SK-N-SH (cell line): ENCODE results near the gene CENPX. TPM values are rescaled to one million over a fixed set of nuclear protein-coding genes. Genes with fewer than 3 reads are reported as not detected.

Source experiments
- CTCF ChIA-PET: fragments of 300-600, 350-600 bp; formaldehyde crosslinking; extraction: SDS; loops from one replicate; lab custom pipeline; 2021; lab: Yijun Ruan, JAX
- POLR2A ChIA-PET: fragments of 350-600 bp; sonication (Branson Sonifier 250); formaldehyde crosslinking; extraction: SDS; loops from one replicate; lab custom pipeline; 2020; ENCODE audit warnings: antibody characterized with exemption, inconsistent platforms; lab: Yijun Ruan, JAX
- DNase-seq: peaks from one replicate; pipeline ENCODE4 v3.0.0; 2012
- H2AFZ ChIP-seq: fragments of 200-600 bp; sonication (generic); 2 replicates; pipeline ENCODE4 v1.8.1; 2016; ENCODE audit warnings: antibody characterized with exemption, mild to moderate bottlenecking, low read depth
- H3F3A ChIP-seq: fragments of 200-600 bp; sonication (generic); replicated peaks from 2 replicates; pipeline ENCODE3; 2016; ENCODE audit warnings: antibody characterized with exemption, mild to moderate bottlenecking; ENCODE audit not compliant: insufficient read depth
- H3K27ac ChIP-seq, 2 experiments: fragments of 200-500 bp in 1 of 2; fragments of 200-600 bp in 1 of 2; sonication (Bioruptor generic) in 1 of 2; sonication (generic), shearing (Covaris generic) in 1 of 2; 2 replicates each; pipeline versions ENCODE4 v1.5.1 to v1.6.1; 2014 to 2016; ENCODE audit warnings: low read depth in 2 of 2, inconsistent platforms in 1 of 2, low read length in 1 of 2, mild to moderate bottlenecking in 1 of 2, mixed read lengths in 1 of 2
- H3K27me3 ChIP-seq: fragments of 200-600 bp; sonication (generic), shearing (Covaris generic); 2 replicates; pipeline ENCODE4 v1.6.1; 2016; ENCODE audit warnings: mixed run types; ENCODE audit not compliant: insufficient read depth
- H3K36me3 ChIP-seq, 2 experiments: fragments of 200-500 bp in 1 of 2; fragments of 200-600 bp in 1 of 2; sonication (Bioruptor generic) in 1 of 2; sonication (generic) in 1 of 2; replicated peaks in 1 of 2; 2 replicates each; pipeline versions ENCODE3 to v1.5.1; 2014 to 2016; ENCODE audit warnings: low read length in 1 of 2, mild to moderate bottlenecking in 1 of 2; ENCODE audit not compliant: insufficient read depth in 2 of 2, control insufficient read depth in 1 of 2
- H3K4me1 ChIP-seq, 2 experiments: fragments of 200-500 bp in 1 of 2; fragments of 200-600 bp in 1 of 2; sonication (Bioruptor generic) in 1 of 2; sonication (generic), shearing (Covaris generic) in 1 of 2; 2 replicates each; pipeline versions ENCODE4 v1.5.1 to v1.6.1; 2014 to 2016; ENCODE audit warnings: low read depth in 1 of 2, low read length in 1 of 2, mixed run types in 1 of 2; ENCODE audit not compliant: insufficient read depth in 2 of 2, control insufficient read depth in 1 of 2
- H3K4me2 ChIP-seq: fragments of 200-600 bp; sonication (generic), shearing (Covaris generic); 2 replicates; pipeline ENCODE4 v1.6.1; 2017; ENCODE audit warnings: mixed run types
- H3K4me3 ChIP-seq, 2 experiments: fragments of 200-500 bp in 1 of 2; fragments of 200-600 bp in 1 of 2; sonication (Bioruptor generic) in 1 of 2; sonication (generic), shearing (Covaris generic) in 1 of 2; 2 replicates each; pipeline versions ENCODE4 v1.5.1 to v1.8.1; 2014 to 2016; ENCODE audit warnings: low read depth in 2 of 2, inconsistent platforms in 1 of 2, low read length in 1 of 2, mild to moderate bottlenecking in 1 of 2, mixed read lengths in 1 of 2, moderate library complexity in 1 of 2
- H3K79me2 ChIP-seq: fragments of 200-600 bp; sonication (generic); 2 replicates; pipeline ENCODE4 v1.8.1; 2017; ENCODE audit warnings: mild to moderate bottlenecking; ENCODE audit not compliant: insufficient read depth
- H3K9ac ChIP-seq: fragments of 200-600 bp; sonication (generic); 2 replicates; pipeline ENCODE4 v1.6.1; 2017; ENCODE audit warnings: mixed run types
- H3K9me2 ChIP-seq: fragments of 200-600 bp; sonication (generic); 2 replicates; pipeline ENCODE4 v1.6.1; 2017; ENCODE audit warnings: mixed run types
- H3K9me3 ChIP-seq: fragments of 200-600 bp; sonication (generic); 2 replicates; pipeline ENCODE4 v1.6.1; 2017; ENCODE audit warnings: mixed run types, mild to moderate bottlenecking, moderate library complexity
- H4K20me1 ChIP-seq: fragments of 200-600 bp; sonication (generic); 2 replicates; pipeline ENCODE4 v1.6.1; 2017; ENCODE audit warnings: mild to moderate bottlenecking, mixed run types; ENCODE audit not compliant: insufficient read depth
- CHD2 ChIP-seq: fragments of 150-350 bp; IDR thresholded peaks from 2 replicates; pipeline ENCODE4 v1.6.1; 2018; ENCODE audit warnings: low read length; ENCODE audit not compliant: partially characterized antibody
- ELF1 ChIP-seq: IDR thresholded peaks from 2 replicates; pipeline ENCODE4 v1.4.0; 2012
- FOSL2 ChIP-seq: IDR thresholded peaks from 2 replicates; pipeline ENCODE4 v1.4.0; 2012; ENCODE audit warnings: low read depth, mild to moderate bottlenecking, moderate library complexity, borderline replicate concordance
- FOXJ3 ChIP-seq: sonication (generic); formaldehyde crosslinking; IDR thresholded peaks from 2 replicates; pipeline ENCODE4 v1.5.1; 2020; ENCODE audit warnings: mild to moderate bottlenecking, missing genetic modification reagents
- FOXM1 ChIP-seq: IDR thresholded peaks from 2 replicates; pipeline ENCODE4 v1.4.0; 2012; ENCODE audit warnings: low read depth, mild to moderate bottlenecking
- GABPA ChIP-seq: IDR thresholded peaks from 2 replicates; pipeline ENCODE4 v1.4.0; 2012; ENCODE audit warnings: low read depth, mild to moderate bottlenecking
- GATA2 ChIP-seq: sonication (generic); formaldehyde crosslinking; IDR thresholded peaks from 2 replicates; pipeline ENCODE4 v1.5.0; 2020; ENCODE audit warnings: mild to moderate bottlenecking, missing genetic modification reagents
- IRF3 ChIP-seq: fragments of 150-350 bp; IDR thresholded peaks from 2 replicates; pipeline ENCODE4 v1.6.1; 2016; ENCODE audit warnings: mild to moderate bottlenecking, low read depth, low read length
- JUND ChIP-seq: IDR thresholded peaks from 2 replicates; pipeline ENCODE4 v1.4.0; 2012
- MEF2A ChIP-seq: IDR thresholded peaks from 2 replicates; pipeline ENCODE4 v1.4.0; 2012; ENCODE audit warnings: low read depth, borderline replicate concordance
- MXI1 ChIP-seq: IDR thresholded peaks from 2 replicates; pipeline ENCODE4 v1.6.1; 2012; ENCODE audit warnings: mild to moderate bottlenecking, low read depth, low read length, improper control_type of control experiment
- NFIC ChIP-seq: IDR thresholded peaks from 2 replicates; pipeline ENCODE4 v1.4.0; 2012; ENCODE audit warnings: borderline replicate concordance
- NRF1 ChIP-seq: IDR thresholded peaks from 2 replicates; pipeline ENCODE4 v1.6.1; 2012; ENCODE audit warnings: low read depth, mild to moderate bottlenecking, low read length
- RCOR1 ChIP-seq: fragments of 150-350 bp; IDR thresholded peaks from 2 replicates; pipeline ENCODE4 v1.6.1; 2017; ENCODE audit warnings: antibody characterized with exemption, low read length
- SMC3 ChIP-seq: IDR thresholded peaks from 2 replicates; pipeline ENCODE4 v1.6.1; 2012; ENCODE audit warnings: low read depth, low read length, improper control_type of control experiment
- TAF1 ChIP-seq: IDR thresholded peaks from 2 replicates; pipeline ENCODE4 v1.6.1; 2012; ENCODE audit warnings: low read depth, mild to moderate bottlenecking, low read length, moderate library complexity, borderline replicate concordance
- TCF12 ChIP-seq: IDR thresholded peaks from 2 replicates; pipeline ENCODE4 v1.4.0; 2012
- ZBTB33 ChIP-seq: IDR thresholded peaks from 2 replicates; pipeline ENCODE4 v1.4.0; 2012; ENCODE audit warnings: low read depth, borderline replicate concordance
- WGBS: methylation state at CpG from one replicate; pipeline ENCODE4 v1.1.6; 2017; ENCODE audit warnings: low lambda C conversion rate; 5-methylcytosine and 5-hydroxymethylcytosine counted together
- polyA plus RNA-seq, 3 experiments: library from polyadenylated mRNA; depleted of rRNA; stranded (reverse); fragments of >200 nt; gene quantifications; 2 replicates each; pipeline ENCODE4 v1.2.3, GENCODE V29; 2012

The CENPX gene
- polyA plus RNA-seq, 1 of the 3 experiments (the other 2 are of a cell fraction) = 255 TPM

GRCh38 chr17:82042649-82043048 lies 20.0 kb upstream of the CENPX start:
- POLR2A ChIA-PET = no interaction called here
- no peak overlapping the region for H3K27ac ChIP-seq
- H3K9me3 ChIP-seq = no peaks in the 10 kb centered on the region
- no peak for DNase-seq
- no peak for TF ChIP-seq MEF2A
- TF ChIP-seq FOXM1 = no peak
- no peak for TF ChIP-seq ZBTB33
- no peak for TF ChIP-seq GABPA
- TF ChIP-seq SMC3 = no peak
- TF ChIP-seq GATA2 (CRISPR knock-in tag) = no peak
- no peak for TF ChIP-seq CHD2
- TF ChIP-seq FOXJ3 (CRISPR knock-in tag) = no peak
- no peak for TF ChIP-seq NRF1
- TF ChIP-seq JUND = no peak
- no peak for TF ChIP-seq TCF12
- no peak for TF ChIP-seq FOSL2
- no peak for TF ChIP-seq IRF3
- no peak for TF ChIP-seq ELF1
- no peak for TF ChIP-seq NFIC
- no peak for TF ChIP-seq TAF1
- no peak for TF ChIP-seq MXI1
- no peak for TF ChIP-seq RCOR1
- no peak overlapping the region for H2AFZ ChIP-seq
- H3K36me3 ChIP-seq = peaks cover 5 to 10% of the 10 kb centered on the region in 2 experiments
- 55% methylated on average over 9 of the region's 9 CpGs for WGBS
- no peak overlapping the region for H3K9ac ChIP-seq
- H3K27me3 ChIP-seq = no peaks in the 10 kb centered on the region
- no peak overlapping the region for H3K4me3 ChIP-seq
- no peaks in the 10 kb centered on the region for H4K20me1 ChIP-seq
- no peak overlapping the region for H3K4me2 ChIP-seq
- no peaks in the 10 kb centered on the region for H3K79me2 ChIP-seq
- peaks cover 0 to 8% of the 10 kb centered on the region in 2 experiments; a peak in 1 of 4 replicates for H3K4me1 ChIP-seq
- CTCF ChIA-PET = interaction anchor here (1.0 to 2.1 kb wide), 3 partner anchors 12 to 83 kb away, joined by 3 to 11 read pairs (median 8); no protein-coding TSS in a partner anchor
- peaks cover 5% of the 10 kb centered on the region for H3F3A ChIP-seq
- H3K9me2 ChIP-seq = no peaks in the 10 kb centered on the region
